Body of pancreas (tissue), 4 donors: ENCODE results near the gene IGF1R. TPM values are rescaled to one million over a fixed set of nuclear protein-coding genes. Genes with fewer than 3 reads are reported as not detected.

ENCODE experiments used
- ATAC-seq: fragments of 150-250 bp; one replicate; pipeline ENCODE4 v1.9.1; 2016
- DNase-seq, 4 donors: peaks; one replicate each; pipeline ENCODE4 v3.0.0-alpha.2; 2019
- H3K27ac ChIP-seq, 4 donors: fragments of 200-600 bp; sonication (generic); 1 replicate in 3 of 4; 2 replicates in 1 of 4; pipeline versions ENCODE4 v1.5.1 to v1.6.1; 2016 to 2019; ENCODE audit warnings: mild to moderate bottlenecking in 1 of 4, mixed read lengths in 1 of 4, moderate library complexity in 1 of 4
- H3K27me3 ChIP-seq, 2 donors: fragments of 200-600 bp; sonication (generic); one replicate each; pipeline ENCODE4 v1.6.0; 2016; ENCODE audit warnings: mild to moderate bottlenecking in 1 of 2
- H3K36me3 ChIP-seq, 2 donors: fragments of 200-600 bp; sonication (generic); replicated peaks in 1 of 2; 2 replicates each; pipeline ENCODE4 v1.5.1; 2016; ENCODE audit warnings: low read depth in 2 of 2; ENCODE audit not compliant: insufficient read depth in 1 of 2
- H3K4me1 ChIP-seq: fragments of 200-600 bp; sonication (generic); one replicate; pipeline ENCODE4 v1.6.0; 2016
- H3K4me3 ChIP-seq, 2 donors: fragments of 200-600 bp; sonication (generic); 1 replicate in 1 of 2; 2 replicates in 1 of 2; pipeline ENCODE4 v1.5.1; 2016 to 2019
- H3K9me3 ChIP-seq, 3 donors: fragments of 200-600 bp; sonication (generic); 1 replicate in 2 of 3; 2 replicates in 1 of 3; pipeline ENCODE4 v1.5.1; 2016
- CTCF ChIP-seq, 7 experiments: fragments of 450-650 bp in 4 of 7; fragments of 200-600 bp in 3 of 7; sonication (generic) in 3 of 7; IDR thresholded peaks; one replicate each; pipeline ENCODE4 v1.5.1; 2016 to 2019; ENCODE audit warnings: antibody characterized with exemption in 7 of 7
- POLR2A ChIP-seq, 3 donors: fragments of 450-650 bp; IDR thresholded peaks; one replicate each; pipeline ENCODE4 v1.6.1; 2016; ENCODE audit warnings: antibody characterized with exemption in 3 of 3, mild to moderate bottlenecking in 2 of 3
- WGBS, 2 donors: methylation state at CpG; one replicate each; pipeline ENCODE4 v1.1.5; 2017; 5-methylcytosine and 5-hydroxymethylcytosine counted together
- intact Hi-C: fragments of 100-400 bp; cut with DNase I; formaldehyde crosslinking; loops from one replicate; pipeline ENCODE4 v1.15.1; 2023
- total RNA-seq, 2 donors: library from RNA; depleted of rRNA; stranded (reverse); fragments of >200 nt; gene quantifications; one replicate each; pipeline ENCODE4 v1.1.0, GENCODE V29; 2016

The IGF1R gene
- total RNA-seq, 2 donors from 2014 or later, result 34.8 to 55.7 TPM

GRCh38 chr15:98967096-98967495 lies 318.8 kb downstream of the IGF1R start:
- H3K4me1 ChIP-seq, result no peaks in the 10 kb centered on the region
- WGBS, 2 donors, result 85 to 91% methylated on average over 5 of the region's 5 CpGs

GRCh38 chr15:98967916-98968315 lies 319.6 kb downstream of the IGF1R start:
- Histone ChIP-seq H3K4me1 (no peaks in the 10 kb centered on the region), H3K4me3 (no peak overlapping the region), H3K9me3 (no peaks in the 10 kb centered on the region), H3K27me3 (no peaks in the 10 kb centered on the region), H3K36me3 (no peaks in the 10 kb centered on the region), H3K27ac (no peak overlapping the region)
- no peak for ATAC-seq
- TF ChIP-seq POLR2A (IDR thresholded peaks at IDR 0.05) (no peak), CTCF (IDR thresholded peaks at IDR 0.05) (no peak)
- intact Hi-C loops, result no loop called here
- no peak for DNase-seq
- 88 to 93% methylated on average over 5 of the region's 5 CpGs for WGBS, 2 donors

More at GRCh38 chr15:98967096-98967495, 318.8 kb downstream of the IGF1R start:
- Histone ChIP-seq H3K36me3 (no peaks in the 10 kb centered on the region), H3K9me3 (no peaks in the 10 kb centered on the region), H3K27ac (no peak overlapping the region), H3K4me3 (no peak overlapping the region), H3K27me3 (no peaks in the 10 kb centered on the region)
- ATAC-seq (no peak), DNase-seq (no peak)
- TF ChIP-seq POLR2A (IDR thresholded peaks at IDR 0.05), result no peak
- intact Hi-C loops, result no loop called here

DNA sequence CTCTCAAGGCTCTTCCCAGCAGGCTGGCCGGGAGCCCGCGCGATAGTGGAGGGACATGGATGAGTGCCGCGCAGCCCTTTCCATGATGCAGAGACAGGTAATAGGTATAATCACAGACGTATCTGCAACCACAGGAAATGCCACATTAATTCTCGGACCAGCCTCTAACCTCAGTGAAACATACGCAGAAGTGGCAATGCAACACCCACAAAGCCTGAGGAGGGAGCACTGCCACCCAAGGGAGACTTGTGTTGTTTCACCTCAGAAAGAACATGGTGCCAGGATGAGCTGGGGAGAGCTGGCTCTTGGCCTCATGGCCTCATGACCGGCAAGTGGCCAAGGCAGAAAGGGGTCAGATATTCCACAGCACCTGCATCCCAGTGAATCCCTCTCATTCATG lies 320.2 kb downstream of the IGF1R start:
- no peaks in the 10 kb centered on the region for H3K27me3 ChIP-seq
- H3K36me3 ChIP-seq, result no peaks in the 10 kb centered on the region
- ATAC-seq, result no peak
- 88 to 95% methylated on average over 10 of the region's 10 CpGs for WGBS, 2 donors
- intact Hi-C loops, result no loop called here
- TF ChIP-seq CTCF (IDR thresholded peaks at IDR 0.05) (no peak), POLR2A (IDR thresholded peaks at IDR 0.05) (no peak)
- DNase-seq, result no peak
- no peaks in the 10 kb centered on the region for H3K4me1 ChIP-seq
- no peaks in the 10 kb centered on the region for H3K9me3 ChIP-seq
- H3K4me3 ChIP-seq, result no peak overlapping the region
- no peak overlapping the region for H3K27ac ChIP-seq

GRCh38 chr15:98969126-98969735 lies 320.9 kb downstream of the IGF1R start:
- Histone ChIP-seq H3K27me3 (no peaks in the 10 kb centered on the region), H3K4me3 (no peak overlapping the region), H3K4me1 (no peaks in the 10 kb centered on the region), H3K27ac (no peak overlapping the region), H3K36me3 (no peaks in the 10 kb centered on the region), H3K9me3 (no peaks in the 10 kb centered on the region)
- WGBS, 2 donors, result 90 to 92% methylated on average over 26 to 28 of the region's 29 CpGs
- no peak for TF ChIP-seq CTCF (IDR thresholded peaks at IDR 0.05)
- TF ChIP-seq POLR2A (IDR thresholded peaks at IDR 0.05), result no peak
- DNase-seq (no peak), ATAC-seq (no peak)
- intact Hi-C loops, result no loop called here

DNA sequence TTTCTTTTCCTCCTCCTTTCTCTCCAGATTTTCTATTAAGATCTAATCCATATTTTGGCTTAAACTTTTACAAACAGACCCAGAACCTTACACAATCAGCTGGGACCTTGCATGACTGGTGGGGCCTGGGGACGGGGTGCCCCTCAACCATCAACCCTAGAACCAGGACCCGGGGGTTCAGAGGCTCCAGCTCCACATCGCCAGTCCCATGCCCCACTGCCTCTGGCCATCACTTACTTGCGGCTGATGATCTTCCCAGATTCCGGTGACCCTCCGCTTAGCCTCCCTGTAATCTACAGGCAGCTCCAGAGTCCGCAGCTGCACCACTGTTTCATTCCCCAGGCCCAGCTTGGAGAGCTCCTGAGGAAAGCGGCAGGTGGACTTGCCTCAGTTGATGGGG lies 322.5 kb downstream of the IGF1R start:
- ATAC-seq, result no peak
- H3K27ac ChIP-seq, result no peak overlapping the region
- TF ChIP-seq POLR2A (IDR thresholded peaks at IDR 0.05), result no peak
- TF ChIP-seq CTCF (IDR thresholded peaks at IDR 0.05), result no peak
- DNase-seq, result no peak
- no peaks in the 10 kb centered on the region for H3K9me3 ChIP-seq
- intact Hi-C loops, result no loop called here
- WGBS, 2 donors, result 91 to 95% methylated on average over 6 to 8 of the region's 8 CpGs
- H3K27me3 ChIP-seq, result no peaks in the 10 kb centered on the region
- no peaks in the 10 kb centered on the region for H3K36me3 ChIP-seq
- H3K4me1 ChIP-seq, result no peaks in the 10 kb centered on the region
- H3K4me3 ChIP-seq, result no peak overlapping the region
